Lung (tissue), 12 donors: Measurements from ENCODE around the gene AQP12B. TPM values are rescaled to one million over a fixed set of nuclear protein-coding genes. Genes with fewer than 3 reads are reported as not detected.

Source experiments
- ATAC-seq: fragments of 200-7000 bp; cut with Tn5 transposase; one replicate; pipeline ENCODE4 v1.9.1; 2020; ENCODE audit warnings: moderate number of reproducible peaks; ENCODE audit not compliant: insufficient read depth, low FRiP score
- DNase-seq, 3 donors: peaks; one replicate each; pipeline ENCODE4 v3.0.0-alpha.2; 2013 to 2017
- H3K27ac ChIP-seq, 2 donors: one replicate each; pipeline ENCODE4 v1.5.1; 2013; ENCODE audit warnings: mild to moderate bottlenecking in 2 of 2, moderate library complexity in 2 of 2, control low read depth in 1 of 2, inconsistent platforms in 1 of 2, low read depth in 1 of 2, low read length in 1 of 2
- H3K27me3 ChIP-seq, 3 donors: one replicate each; pipeline ENCODE4 v1.5.1; 2013; ENCODE audit warnings: low read length in 2 of 3; ENCODE audit not compliant: control insufficient read depth in 3 of 3, insufficient read depth in 3 of 3
- H3K36me3 ChIP-seq, 4 donors: one replicate each; pipeline ENCODE4 v1.5.1; 2013; ENCODE audit warnings: low read length in 4 of 4, mild to moderate bottlenecking in 1 of 4, moderate library complexity in 1 of 4; ENCODE audit not compliant: control insufficient read depth in 4 of 4, insufficient read depth in 4 of 4
- H3K4me1 ChIP-seq, 5 donors: one replicate each; pipeline ENCODE4 v1.5.1; 2013; ENCODE audit warnings: low read length in 5 of 5, mild to moderate bottlenecking in 2 of 5, moderate library complexity in 1 of 5; ENCODE audit not compliant: control insufficient read depth in 5 of 5, insufficient read depth in 5 of 5
- H3K4me3 ChIP-seq: one replicate; pipeline ENCODE4 v1.5.1; 2013; ENCODE audit warnings: mild to moderate bottlenecking, control low read depth, moderate library complexity
- H3K9ac ChIP-seq, 2 donors: one replicate each; pipeline ENCODE4 v1.5.1; 2013; ENCODE audit warnings: low read length in 2 of 2, control low read depth in 1 of 2; ENCODE audit not compliant: insufficient read depth in 1 of 2
- H3K9me3 ChIP-seq, 4 donors: one replicate each; pipeline ENCODE4 v1.5.1; 2013; ENCODE audit warnings: low read length in 3 of 4, mild to moderate bottlenecking in 1 of 4, moderate library complexity in 1 of 4; ENCODE audit not compliant: control insufficient read depth in 4 of 4, insufficient read depth in 3 of 4
- WGBS, 2 donors: extraction: QIAGEN DNeasy Blood & Tissue Kit; methylation state at CpG; one replicate each; pipeline ENCODE4 v1.1.7; 2013; 5-methylcytosine and 5-hydroxymethylcytosine counted together
- polyA plus RNA-seq, 2 donors: library from polyadenylated mRNA; stranded (reverse); fragments of 200-250 nt; gene quantifications; one replicate each; pipeline ENCODE4 v1.2.1, GENCODE V29; 2013
- total RNA-seq, 2 donors: library from RNA; depleted of rRNA in 1 of 2; stranded (reverse); fragments of >200 nt in 1 of 2; gene quantifications; one replicate each; pipeline ENCODE4 v1.2.1, GENCODE V29; 2014 to 2021
- TF ChIP-seq, protein P1 (sequence below): IDR thresholded peaks from 2 replicates; pipeline ENCODE4 v1.5.1; 2012; ENCODE audit warnings: mild to moderate bottlenecking; ENCODE audit errors: control extremely low read depth, extremely low read depth
- donor health status: control.
- donor health status: control.
- donor health status: Bipolar disorder and iron deficiency.
- donor health status: healthy.
- donor health status: DM: yes; HTN: yes; CAD: no.

AQP12B gene
- total and polyA plus RNA-seq, 4 donors: 0.15 TPM; not detected in 3

DNA sequence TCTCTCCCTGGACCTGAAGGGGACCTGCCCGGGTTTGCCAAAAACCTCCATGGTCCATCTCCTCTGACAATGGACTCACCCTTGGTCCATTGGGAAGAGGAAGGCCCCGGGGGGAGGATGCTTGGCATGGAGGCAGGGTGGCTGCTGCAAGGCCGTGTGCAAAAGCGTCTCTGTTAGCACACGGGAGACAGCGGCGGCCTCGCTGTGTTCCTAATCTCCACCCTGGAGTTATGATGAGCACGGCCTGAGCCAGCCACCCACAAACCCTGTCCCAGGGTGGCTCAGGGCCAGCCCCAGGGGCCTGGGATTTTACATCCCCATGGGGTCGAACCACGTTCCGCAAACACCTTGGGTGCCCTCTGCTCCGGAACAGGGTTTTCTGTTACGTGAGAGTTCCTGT is 44.8 kb upstream of the AQP12B start:
- Histone ChIP-seq H3K4me3 (no peak overlapping the region), H3K9ac (no peak overlapping the region), H3K36me3 (no peaks in the 10 kb centered on the region), H3K27me3 (no peaks in the 10 kb centered on the region), H3K27ac (no peak overlapping the region), H3K9me3 (no peaks in the 10 kb centered on the region), H3K4me1 (peaks cover 0 to 10% (median 0%) of the 10 kb centered on the region in 5 donors)
- TF ChIP-seq, protein P1, sequence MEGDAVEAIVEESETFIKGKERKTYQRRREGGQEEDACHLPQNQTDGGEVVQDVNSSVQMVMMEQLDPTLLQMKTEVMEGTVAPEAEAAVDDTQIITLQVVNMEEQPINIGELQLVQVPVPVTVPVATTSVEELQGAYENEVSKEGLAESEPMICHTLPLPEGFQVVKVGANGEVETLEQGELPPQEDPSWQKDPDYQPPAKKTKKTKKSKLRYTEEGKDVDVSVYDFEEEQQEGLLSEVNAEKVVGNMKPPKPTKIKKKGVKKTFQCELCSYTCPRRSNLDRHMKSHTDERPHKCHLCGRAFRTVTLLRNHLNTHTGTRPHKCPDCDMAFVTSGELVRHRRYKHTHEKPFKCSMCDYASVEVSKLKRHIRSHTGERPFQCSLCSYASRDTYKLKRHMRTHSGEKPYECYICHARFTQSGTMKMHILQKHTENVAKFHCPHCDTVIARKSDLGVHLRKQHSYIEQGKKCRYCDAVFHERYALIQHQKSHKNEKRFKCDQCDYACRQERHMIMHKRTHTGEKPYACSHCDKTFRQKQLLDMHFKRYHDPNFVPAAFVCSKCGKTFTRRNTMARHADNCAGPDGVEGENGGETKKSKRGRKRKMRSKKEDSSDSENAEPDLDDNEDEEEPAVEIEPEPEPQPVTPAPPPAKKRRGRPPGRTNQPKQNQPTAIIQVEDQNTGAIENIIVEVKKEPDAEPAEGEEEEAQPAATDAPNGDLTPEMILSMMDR: no peak
- 79% methylated on average over 14 of the region's 14 CpGs for WGBS, 2 donors
- no peak for ATAC-seq
- no peak for DNase-seq

DNA sequence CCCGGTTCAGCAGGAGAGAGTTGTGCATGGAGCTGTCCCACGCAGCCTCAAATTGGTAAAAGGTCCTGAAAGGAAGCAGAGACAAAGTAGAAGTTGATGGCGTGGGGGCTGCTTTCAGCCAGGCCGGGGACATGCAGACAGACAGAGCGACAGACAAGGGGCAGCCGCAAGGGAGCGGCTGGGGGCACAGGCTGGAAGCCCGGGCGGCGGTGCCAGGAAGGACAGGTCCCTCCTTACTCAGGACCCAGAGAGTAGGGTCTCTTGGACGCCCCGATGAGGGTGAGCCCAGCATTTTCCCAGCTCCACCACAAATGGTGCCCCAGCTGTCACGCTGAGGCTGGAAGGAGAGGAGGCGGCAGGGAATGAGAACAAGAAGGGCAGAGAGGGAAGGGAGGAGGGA is 44.2 kb upstream of the AQP12B start:
- Histone ChIP-seq H3K36me3 (no peaks in the 10 kb centered on the region), H3K4me1 (peaks cover 0 to 10% (median 0%) of the 10 kb centered on the region in 5 donors), H3K9ac (no peak overlapping the region), H3K9me3 (no peaks in the 10 kb centered on the region), H3K27me3 (no peaks in the 10 kb centered on the region), H3K27ac (no peak overlapping the region), H3K4me3 (no peak overlapping the region)
- TF ChIP-seq, protein P1: no peak
- DNase-seq (no peak), ATAC-seq (no peak)
- WGBS, 2 donors: 87 to 89% methylated on average over 14 of the region's 14 CpGs

DNA sequence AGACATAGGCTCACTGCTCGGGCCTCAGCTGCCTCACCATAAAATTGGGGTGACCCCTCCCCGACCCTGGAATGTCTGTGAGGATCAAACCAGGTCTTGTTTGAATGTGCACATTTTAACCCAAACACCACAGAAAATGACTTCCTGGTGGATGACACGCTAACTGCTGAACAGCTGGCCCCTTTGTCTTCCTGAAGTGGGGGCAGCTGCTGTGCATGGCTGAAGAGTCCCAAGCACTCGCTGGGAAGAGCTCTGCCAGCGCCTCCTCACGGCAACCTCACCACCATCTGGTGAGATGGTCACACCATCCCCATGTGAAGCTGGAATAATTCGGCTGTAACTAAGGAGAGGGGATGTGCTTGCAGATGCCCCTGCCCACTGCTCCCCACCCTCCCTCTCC is 43.0 kb upstream of the AQP12B start:
- TF ChIP-seq, protein P1: no peak
- no peak overlapping the region for H3K9ac ChIP-seq
- no peak for ATAC-seq
- H3K4me1 ChIP-seq: peaks cover 0 to under 1% (median 0%) of the 10 kb centered on the region in 5 donors
- H3K27me3 ChIP-seq: no peaks in the 10 kb centered on the region
- DNase-seq: no peak
- no peaks in the 10 kb centered on the region for H3K36me3 ChIP-seq
- no peak overlapping the region for H3K4me3 ChIP-seq
- H3K9me3 ChIP-seq: no peaks in the 10 kb centered on the region
- H3K27ac ChIP-seq: no peak overlapping the region
- WGBS, 2 donors: 71 to 77% methylated on average over 7 of the region's 7 CpGs

DNA sequence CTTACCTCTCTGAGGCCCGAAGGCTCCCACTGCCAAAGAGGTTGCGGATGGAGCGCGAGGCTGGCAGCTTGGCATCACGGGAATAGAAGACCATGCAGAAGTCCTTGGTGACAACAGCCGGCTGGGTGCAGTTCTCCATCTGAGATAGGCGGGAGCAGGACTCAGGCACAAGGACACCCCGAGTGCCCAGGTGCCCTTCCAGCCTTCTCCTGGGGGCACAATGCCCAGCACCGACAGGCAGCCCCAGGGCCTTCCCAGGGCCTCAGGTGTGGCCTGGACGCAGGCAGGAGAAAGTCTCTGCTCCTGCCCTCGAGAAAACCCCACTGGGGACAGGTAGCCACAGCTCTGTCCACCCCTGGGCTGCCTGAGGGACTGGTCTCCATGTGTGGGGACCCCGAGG is 42.6 kb upstream of the AQP12B start:
- WGBS, 2 donors: 87 to 96% methylated on average over 12 of the region's 12 CpGs
- no peak overlapping the region for H3K4me3 ChIP-seq
- H3K27ac ChIP-seq: no peak overlapping the region
- DNase-seq: no peak
- no peak overlapping the region for H3K9ac ChIP-seq
- no peaks in the 10 kb centered on the region for H3K27me3 ChIP-seq
- H3K36me3 ChIP-seq: no peaks in the 10 kb centered on the region
- ATAC-seq: no peak
- H3K9me3 ChIP-seq: no peaks in the 10 kb centered on the region
- TF ChIP-seq, protein P1: no peak
- no peaks in the 10 kb centered on the region for H3K4me1 ChIP-seq
